Central memory CD8-positive, alpha-beta T cell (primary cell): ENCODE results near the gene JAG2.

ENCODE experiments used
- ATAC-seq: fragments of 150-1000 bp; cut with Tn5 transposase; replicated peaks from 2 replicates; pipeline ENCODE4 v1.10.0; 2022; ENCODE audit warnings: mild to moderate bottlenecking, moderate FRiP score, moderate number of reproducible peaks; ENCODE audit not compliant: poor library complexity, severe bottlenecking; ENCODE audit errors: extremely low read depth
- DNase-seq, 2 donors: peaks; one replicate each; pipeline ENCODE4 v3.0.0; 2021; ENCODE audit warnings: low spot score in 2 of 2
- H3K27ac Mint-ChIP-seq: one replicate; pipeline ENCODE4 v1.8.0; 2022; ENCODE audit warnings: low read depth, mild to moderate bottlenecking, moderate library complexity, mixed read lengths
- H3K27me3 Mint-ChIP-seq: one replicate; pipeline ENCODE4 v1.8.0; 2022; ENCODE audit warnings: mixed read lengths
- H3K36me3 Mint-ChIP-seq: one replicate; pipeline ENCODE4 v1.8.0; 2022; ENCODE audit warnings: mild to moderate bottlenecking, moderate library complexity, mixed read lengths; ENCODE audit not compliant: insufficient read depth
- H3K4me1 Mint-ChIP-seq: one replicate; pipeline ENCODE4 v1.8.0; 2022; ENCODE audit warnings: mixed read lengths
- H3K4me3 Mint-ChIP-seq: one replicate; pipeline ENCODE4 v1.8.0; 2022; ENCODE audit warnings: mild to moderate bottlenecking, moderate library complexity, mixed read lengths
- H3K9me3 Mint-ChIP-seq: one replicate; pipeline ENCODE4 v1.8.0; 2022; ENCODE audit warnings: mixed read lengths

The JAG2 gene

GRCh38 chr14:105094193-105094907 lies 74.2 kb downstream of the JAG2 start:
- Mint-ChIP-seq H3K9me3 (no peaks in the 10 kb centered on the region), H3K27me3 (peaks cover 9% of the 10 kb centered on the region), H3K4me1 (peaks cover 24% of the 10 kb centered on the region), H3K4me3 (peak overlapping the region; percentile 71), H3K36me3 (peaks cover 3% of the 10 kb centered on the region), H3K27ac (no peak overlapping the region)
- DNase-seq, result no peak
- ATAC-seq, result no peak

GRCh38 chr14:105093431-105094192 lies 75.0 kb downstream of the JAG2 start:
- peak; percentile 38 for ATAC-seq
- Mint-ChIP-seq H3K27ac (peak overlapping the region; percentile 61), H3K36me3 (peaks cover 3% of the 10 kb centered on the region)

GRCh38 chr14:105093038-105093430 lies 75.5 kb downstream of the JAG2 start:
- ATAC-seq, result peak; percentile 58
- peak overlapping the region; percentile 81 for H3K4me3 Mint-ChIP-seq
- DNase-seq, result peak; percentile 43 to 44
- no peaks in the 10 kb centered on the region for H3K9me3 Mint-ChIP-seq
- H3K27me3 Mint-ChIP-seq, result no peaks in the 10 kb centered on the region
- peak overlapping the region; percentile 61 for H3K27ac Mint-ChIP-seq
- H3K4me1 Mint-ChIP-seq, result peaks cover 29% of the 10 kb centered on the region
- H3K36me3 Mint-ChIP-seq, result peaks cover 5% of the 10 kb centered on the region

More at GRCh38 chr14:105093431-105094192, 75.0 kb downstream of the JAG2 start:
- peaks cover 2% of the 10 kb centered on the region for H3K27me3 Mint-ChIP-seq
- H3K9me3 Mint-ChIP-seq, result no peaks in the 10 kb centered on the region
- peak overlapping the region; percentile 71 for H3K4me3 Mint-ChIP-seq
- peak; percentile 27 to 48 for DNase-seq
- H3K4me1 Mint-ChIP-seq, result peaks cover 25% of the 10 kb centered on the region

- no peak for DNase-seq
- peaks cover 5% of the 10 kb centered on the region for H3K36me3 Mint-ChIP-seq
- H3K27ac Mint-ChIP-seq, result peak overlapping the region; percentile 61
- no peak for ATAC-seq
- no peaks in the 10 kb centered on the region for H3K27me3 Mint-ChIP-seq
- peak overlapping the region; percentile 81 for H3K4me3 Mint-ChIP-seq
- H3K4me1 Mint-ChIP-seq, result peaks cover 29% of the 10 kb centered on the region
- H3K9me3 Mint-ChIP-seq, result no peaks in the 10 kb centered on the region
These were observed 76.2 kb downstream of the JAG2 start for GRCh38 chr14:105092171-105093037.

- DNase-seq (no peak), ATAC-seq (no peak)
- Mint-ChIP-seq H3K27ac (peak overlapping the region; percentile 61), H3K4me1 (peaks cover 33% of the 10 kb centered on the region), H3K27me3 (no peaks in the 10 kb centered on the region), H3K9me3 (no peaks in the 10 kb centered on the region), H3K4me3 (peak overlapping the region; percentile 81), H3K36me3 (peaks cover 8% of the 10 kb centered on the region)
These were observed 76.9 kb downstream of the JAG2 start for GRCh38 chr14:105091517-105092170.

- H3K4me3 Mint-ChIP-seq, result no peak overlapping the region
- no peaks in the 10 kb centered on the region for H3K9me3 Mint-ChIP-seq
These were observed 77.5 kb downstream of the JAG2 start for GRCh38 chr14:105091054-105091516.

More at GRCh38 chr14:105091054-105091516, 77.5 kb downstream of the JAG2 start:
- Mint-ChIP-seq H3K27me3 (no peaks in the 10 kb centered on the region), H3K27ac (peak overlapping the region; percentile 63), H3K36me3 (peaks cover 8% of the 10 kb centered on the region), H3K4me1 (peaks cover 36% of the 10 kb centered on the region)
- DNase-seq, result no peak
- no peak for ATAC-seq
